KOPT-K1 (cell line): ENCODE measurements around the gene PIK3AP1.
"Not testable (repeated sequence)": the region's sequence is repeated elsewhere in the genome, so short reads cannot be mapped to it uniquely, and the experiment has no call there.

Experiments used
- H3K27ac ChIP-seq: fragments of 200-600 bp; sonication (generic); 2 replicates; pipeline ENCODE4 v1.5.1; 2016; ENCODE audit warnings: antibody characterized with exemption, mild to moderate bottlenecking, low read depth, low read length; ENCODE audit not compliant: poor library complexity, severe bottlenecking
- H3K36me3 ChIP-seq: fragments of 200-600 bp; sonication (generic); 2 replicates; pipeline ENCODE4 v1.5.1; 2017; ENCODE audit warnings: antibody characterized with exemption, mild to moderate bottlenecking, low read length, moderate library complexity; ENCODE audit not compliant: insufficient read depth
- H3K9me3 ChIP-seq: fragments of 200-600 bp; sonication (generic); 2 replicates; pipeline ENCODE4 v1.5.1; 2017; ENCODE audit warnings: antibody characterized with exemption, low read length, mild to moderate bottlenecking; ENCODE audit not compliant: insufficient read depth, poor library complexity, severe bottlenecking

The PIK3AP1 gene

GRCh38 chr10:96695366-96695765 lies 24.9 kb downstream of the PIK3AP1 start:
- H3K9me3 ChIP-seq, result no peaks in the 10 kb centered on the region
- H3K36me3 ChIP-seq, result no peaks in the 10 kb centered on the region
- peak overlapping the region; percentile 36 for H3K27ac ChIP-seq

- Histone ChIP-seq H3K27ac (no peak overlapping the region), H3K9me3 (no peaks in the 10 kb centered on the region), H3K36me3 (no peaks in the 10 kb centered on the region)
These were observed 26.9 kb downstream of the PIK3AP1 start for GRCh38 chr10:96693431-96693830.

GRCh38 chr10:96692427-96692826 lies 27.9 kb downstream of the PIK3AP1 start:
- Histone ChIP-seq H3K27ac (no peak overlapping the region), H3K9me3 (no peaks in the 10 kb centered on the region), H3K36me3 (no peaks in the 10 kb centered on the region)

- Histone ChIP-seq H3K27ac (no peak overlapping the region), H3K36me3 (no peaks in the 10 kb centered on the region), H3K9me3 (no peaks in the 10 kb centered on the region)
These were observed 28.6 kb downstream of the PIK3AP1 start for GRCh38 chr10:96691761-96692160.

- no peaks in the 10 kb centered on the region for H3K9me3 ChIP-seq
- no peaks in the 10 kb centered on the region for H3K36me3 ChIP-seq
- H3K27ac ChIP-seq, result no peak overlapping the region
These were observed 29.3 kb downstream of the PIK3AP1 start for GRCh38 chr10:96690755-96691730.

- no peaks in the 10 kb centered on the region for H3K9me3 ChIP-seq
- H3K27ac ChIP-seq, result no peak overlapping the region
- H3K36me3 ChIP-seq, result no peaks in the 10 kb centered on the region
These were observed 31.5 kb downstream of the PIK3AP1 start for GRCh38 chr10:96688789-96689188.

- Histone ChIP-seq H3K27ac (no peak overlapping the region), H3K9me3 (no peaks in the 10 kb centered on the region), H3K36me3 (no peaks in the 10 kb centered on the region)
These were observed 32.8 kb downstream of the PIK3AP1 start for GRCh38 chr10:96687317-96688012.

GRCh38 chr10:96686514-96686913 lies 33.8 kb downstream of the PIK3AP1 start:
- Histone ChIP-seq H3K27ac (no peak overlapping the region), H3K36me3 (no peaks in the 10 kb centered on the region)

GRCh38 chr10:96685306-96685705 lies 35.0 kb downstream of the PIK3AP1 start:
- H3K36me3 ChIP-seq, result no peaks in the 10 kb centered on the region
- H3K9me3 ChIP-seq, result no peaks in the 10 kb centered on the region
- no peak overlapping the region for H3K27ac ChIP-seq

More at GRCh38 chr10:96686514-96686913, 33.8 kb downstream of the PIK3AP1 start:
- H3K9me3 ChIP-seq, result no peaks in the 10 kb centered on the region

GRCh38 chr10:96684826-96685225 lies 35.5 kb downstream of the PIK3AP1 start:
- H3K9me3 ChIP-seq, result no peaks in the 10 kb centered on the region
- H3K36me3 ChIP-seq, result no peaks in the 10 kb centered on the region
- no peak overlapping the region for H3K27ac ChIP-seq

GRCh38 chr10:96683710-96684109 lies 36.6 kb downstream of the PIK3AP1 start:
- no peak overlapping the region for H3K27ac ChIP-seq
- no peaks in the 10 kb centered on the region for H3K36me3 ChIP-seq
- H3K9me3 ChIP-seq, result no peaks in the 10 kb centered on the region

GRCh38 chr10:96683065-96683464 lies 37.2 kb downstream of the PIK3AP1 start:
- no peaks in the 10 kb centered on the region for H3K36me3 ChIP-seq
- H3K27ac ChIP-seq, result no peak overlapping the region
- no peaks in the 10 kb centered on the region for H3K9me3 ChIP-seq

GRCh38 chr10:96681524-96681923 lies 38.8 kb downstream of the PIK3AP1 start:
- Histone ChIP-seq H3K27ac (no peak overlapping the region), H3K9me3 (no peaks in the 10 kb centered on the region), H3K36me3 (no peaks in the 10 kb centered on the region)

- not testable (repeated sequence) for H3K27ac ChIP-seq, H3K36me3 ChIP-seq, H3K9me3 ChIP-seq
These were observed 39.9 kb downstream of the PIK3AP1 start for GRCh38 chr10:96680463-96680862.

- no peaks in the 10 kb centered on the region for H3K9me3 ChIP-seq
- no peaks in the 10 kb centered on the region for H3K36me3 ChIP-seq
- H3K27ac ChIP-seq, result no peak overlapping the region
These were observed 41.6 kb downstream of the PIK3AP1 start for GRCh38 chr10:96678725-96679124.
